Occipital lobe (tissue), 2 donors: Measurements from ENCODE around the gene FNTB. TPM values are rescaled to one million over a fixed set of nuclear protein-coding genes. Genes with fewer than 3 reads are reported as not detected.
A peak's percentile ranks its signal among the peaks of the same experiment; 100 is the strongest.
"Not testable (repeated sequence)": the region's sequence is repeated elsewhere in the genome, so short reads cannot be mapped to it uniquely, and the experiment has no call there.

Experiments
- DNase-seq: peaks from one replicate; lab custom pipeline; 2025; lab: John Stamatoyannopoulos, UW
- total RNA-seq: library from RNA; depleted of rRNA; stranded (reverse); fragments of >200 nt; gene quantifications from one replicate; pipeline ENCODE4 v1.2.3, GENCODE V29; 2014

The FNTB gene
- total RNA-seq, 1 donor from 2014 or later: 6.2 TPM

DNA sequence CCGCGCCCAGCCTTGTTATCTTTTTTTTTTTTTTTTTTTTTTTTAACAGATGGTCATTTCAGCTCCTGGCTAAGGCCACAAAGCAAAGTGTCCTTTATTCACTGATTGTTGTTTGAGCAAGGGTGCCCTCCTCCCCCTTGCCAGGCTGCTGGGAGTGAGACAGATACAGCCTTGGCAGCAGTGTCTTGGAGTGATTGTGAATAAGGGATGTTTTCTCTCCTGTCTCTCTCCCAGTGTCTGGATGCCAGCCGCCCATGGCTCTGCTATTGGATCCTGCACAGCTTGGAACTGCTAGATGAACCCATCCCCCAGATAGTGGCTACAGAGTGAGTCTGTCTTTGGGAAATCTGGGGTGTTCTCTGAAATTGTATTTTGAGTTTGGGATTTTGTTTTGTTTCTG is 28.7 kb downstream of the FNTB start:
- DNase-seq: peak; percentile 51

DNA sequence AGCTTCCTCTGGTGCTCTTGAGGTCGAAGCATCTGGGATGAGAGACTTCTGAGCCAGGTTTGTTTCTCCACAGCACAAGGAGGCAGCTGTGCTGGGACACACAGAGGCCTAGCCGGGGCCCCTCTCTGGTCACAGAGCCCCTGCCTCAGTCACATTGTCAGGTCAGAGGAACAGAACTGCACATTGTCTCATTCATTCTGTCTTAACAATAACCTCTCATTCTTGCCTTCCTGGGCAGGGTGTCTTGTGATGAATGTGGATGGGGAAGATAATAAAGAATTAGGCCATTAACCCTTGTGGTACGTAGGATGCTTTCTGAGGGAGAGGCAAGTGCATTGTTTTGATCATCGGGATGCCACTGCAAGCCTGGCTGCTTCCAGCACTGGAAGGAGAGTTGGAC is 29.8 kb downstream of the FNTB start:
- no peak for DNase-seq

GRCh38 chr14:65019944-65020566 is 33.4 kb downstream of the FNTB start:
- DNase-seq: peak; percentile 18

- no peak for DNase-seq
These were observed 38.3 kb downstream of the FNTB start for GRCh38 chr14:65024957-65025356.

DNA sequence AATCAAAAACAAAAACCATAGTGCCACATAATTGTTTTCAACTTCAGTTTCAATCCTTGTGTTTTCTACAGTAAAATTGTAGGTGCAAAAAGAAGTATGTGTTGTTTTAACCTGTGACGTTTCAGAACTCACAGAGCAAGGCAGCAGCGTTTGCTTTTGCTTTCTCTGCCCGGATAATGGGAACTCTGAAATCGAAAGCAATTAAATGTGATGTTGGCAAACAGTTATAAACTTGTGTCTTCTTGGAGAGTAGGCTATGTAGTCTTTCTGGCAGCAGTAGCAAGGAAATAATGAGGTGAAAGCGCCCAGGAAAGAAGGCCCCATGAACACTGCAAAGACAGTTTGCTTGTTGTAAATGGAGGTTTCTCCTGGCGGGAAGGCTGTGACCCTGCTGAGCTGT is 39.1 kb downstream of the FNTB start:
- DNase-seq: no peak

DNA sequence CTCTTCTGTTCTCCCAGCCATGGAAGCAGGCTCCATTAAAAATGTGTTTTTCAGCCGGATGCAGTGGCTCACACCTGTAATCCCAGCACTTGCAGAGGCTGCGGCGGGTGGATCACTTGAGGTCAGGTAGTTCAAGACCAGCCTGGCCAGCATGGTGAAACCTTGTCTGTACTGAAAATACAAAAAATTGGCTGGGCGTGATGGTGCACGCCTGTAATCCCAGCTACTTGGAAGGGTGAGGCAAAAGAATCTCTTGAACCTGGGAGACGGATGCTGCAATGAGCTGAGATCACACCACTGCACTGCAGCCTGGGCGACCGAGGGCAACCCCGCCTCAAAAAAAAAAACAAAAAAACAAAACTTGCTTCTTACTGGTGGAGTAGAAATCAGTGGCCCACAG is 39.8 kb downstream of the FNTB start:
- DNase-seq: no peak

- no peak for DNase-seq
These were observed 40.6 kb downstream of the FNTB start for GRCh38 chr14:65027127-65027799.

DNA sequence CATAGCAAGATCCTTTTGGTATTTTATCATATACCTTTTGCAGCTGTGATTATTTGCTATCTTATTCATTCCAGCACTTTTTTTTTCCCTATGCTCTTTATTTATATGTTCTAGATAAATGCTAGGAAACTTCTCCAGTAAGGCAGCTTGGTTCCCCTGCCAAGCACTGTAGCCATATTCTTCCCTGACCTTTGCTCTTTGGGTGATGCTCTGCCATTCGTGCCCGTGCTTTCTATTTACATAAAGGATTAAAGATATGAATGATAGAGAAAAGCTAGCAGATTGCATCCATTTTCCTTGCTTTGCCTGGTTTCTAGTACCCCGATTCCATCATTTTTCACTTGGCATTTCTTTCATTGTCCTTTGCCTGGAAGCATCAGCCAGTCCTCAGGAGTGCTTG is 42.2 kb downstream of the FNTB start:
- DNase-seq: no peak

- DNase-seq: not testable (repeated sequence)
These were observed 44.6 kb downstream of the FNTB start for GRCh38 chr14:65031321-65031720.

GRCh38 chr14:65032319-65032718 is 45.6 kb downstream of the FNTB start:
- no peak for DNase-seq

- no peak for DNase-seq
These were observed 46.5 kb downstream of the FNTB start for GRCh38 chr14:65033181-65033580.

GRCh38 chr14:65034021-65034420 is 47.3 kb downstream of the FNTB start:
- no peak for DNase-seq

DNA sequence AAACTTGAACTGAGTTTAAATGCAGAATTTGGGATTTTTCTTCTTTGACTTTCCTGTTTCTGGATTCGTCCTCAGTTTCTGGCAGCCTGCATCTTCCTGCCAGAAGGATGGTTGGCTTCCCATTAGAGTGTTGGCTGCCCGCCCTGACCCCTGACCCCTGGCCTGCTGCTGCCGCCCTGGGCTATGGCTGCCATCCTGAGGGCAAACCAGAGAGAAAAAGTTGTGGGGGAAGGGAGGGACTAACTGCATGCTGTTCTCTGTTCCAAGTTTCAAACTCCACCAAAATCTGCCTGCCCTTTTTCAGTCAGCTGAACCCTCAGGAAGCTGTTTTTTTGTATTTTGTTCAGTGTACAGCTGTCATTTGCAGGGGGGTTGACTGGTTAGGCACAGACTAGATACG is 48.4 kb downstream of the FNTB start:
- DNase-seq: no peak

- DNase-seq: no peak
These were observed 52.3 kb downstream of the FNTB start for GRCh38 chr14:65038966-65039365.

DNA sequence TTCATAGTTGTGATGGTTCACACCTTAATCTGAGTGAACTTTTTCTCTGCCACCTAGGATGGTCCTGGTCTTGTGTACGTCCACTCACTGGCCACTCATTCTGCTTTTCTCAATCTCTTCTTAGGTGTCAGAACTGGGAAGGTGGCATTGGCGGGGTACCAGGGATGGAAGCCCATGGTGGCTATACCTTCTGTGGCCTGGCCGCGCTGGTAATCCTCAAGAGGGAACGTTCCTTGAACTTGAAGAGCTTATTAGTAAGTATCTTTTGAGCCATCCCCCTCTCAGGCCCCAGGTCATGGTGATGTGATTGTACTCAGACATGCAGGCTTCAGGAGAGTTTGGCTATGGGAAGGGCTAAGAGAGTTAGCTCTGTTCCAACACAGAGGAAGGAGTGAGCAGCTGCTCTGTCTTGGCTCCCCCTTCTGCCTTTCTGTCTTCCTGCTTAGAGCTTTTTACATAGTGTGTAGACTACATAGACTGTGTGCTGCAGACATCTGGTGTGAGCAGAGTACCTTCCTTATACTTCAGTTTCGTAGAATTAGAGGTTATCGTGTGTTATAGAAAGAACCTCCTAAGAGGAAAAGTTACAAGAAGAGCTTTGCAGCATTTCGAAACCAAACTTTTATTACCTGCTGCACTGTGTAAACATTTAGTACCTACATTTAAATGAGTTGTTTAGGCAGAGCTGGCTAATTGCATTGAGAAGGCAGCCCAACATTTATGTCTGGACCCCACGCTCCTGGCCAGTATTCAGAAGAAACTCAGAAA is 54.2 kb downstream of the FNTB start:
- DNase-seq: no peak

- DNase-seq: no peak
These were observed 54.8 kb downstream of the FNTB start for GRCh38 chr14:65041434-65041915.

GRCh38 chr14:65042296-65042695 is 55.6 kb downstream of the FNTB start:
- no peak for DNase-seq

DNA sequence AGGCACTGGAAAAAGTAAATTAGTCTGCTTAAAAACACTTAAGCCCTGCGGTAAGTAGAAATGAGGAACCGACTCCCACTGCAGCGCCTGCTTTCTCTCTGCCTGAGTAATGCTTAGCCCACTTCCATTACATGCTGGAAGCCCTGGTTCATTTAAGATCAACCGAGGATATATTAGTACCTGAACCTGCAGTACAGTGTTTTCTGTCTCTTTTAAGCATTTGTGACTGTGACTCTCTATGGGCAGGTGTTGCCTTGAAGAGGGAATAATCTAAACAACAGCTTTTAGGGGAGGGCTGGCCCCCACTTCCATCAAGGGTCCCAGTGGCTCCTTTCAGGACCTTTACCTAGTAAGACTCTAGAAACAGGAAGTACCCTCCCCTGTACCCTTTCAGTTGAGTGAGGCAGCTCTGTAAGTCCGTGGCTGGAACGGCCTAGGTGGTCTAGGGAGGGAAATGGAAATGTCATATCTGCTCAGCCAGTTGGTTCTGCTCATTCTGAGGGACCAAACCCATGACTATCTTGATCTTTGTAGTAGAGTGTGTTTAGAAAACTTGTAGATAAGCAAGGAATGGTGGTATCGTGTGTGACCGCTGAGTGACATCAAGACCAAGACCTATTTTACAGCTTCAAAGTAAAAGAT is 56.2 kb downstream of the FNTB start:
- no peak for DNase-seq

DNA sequence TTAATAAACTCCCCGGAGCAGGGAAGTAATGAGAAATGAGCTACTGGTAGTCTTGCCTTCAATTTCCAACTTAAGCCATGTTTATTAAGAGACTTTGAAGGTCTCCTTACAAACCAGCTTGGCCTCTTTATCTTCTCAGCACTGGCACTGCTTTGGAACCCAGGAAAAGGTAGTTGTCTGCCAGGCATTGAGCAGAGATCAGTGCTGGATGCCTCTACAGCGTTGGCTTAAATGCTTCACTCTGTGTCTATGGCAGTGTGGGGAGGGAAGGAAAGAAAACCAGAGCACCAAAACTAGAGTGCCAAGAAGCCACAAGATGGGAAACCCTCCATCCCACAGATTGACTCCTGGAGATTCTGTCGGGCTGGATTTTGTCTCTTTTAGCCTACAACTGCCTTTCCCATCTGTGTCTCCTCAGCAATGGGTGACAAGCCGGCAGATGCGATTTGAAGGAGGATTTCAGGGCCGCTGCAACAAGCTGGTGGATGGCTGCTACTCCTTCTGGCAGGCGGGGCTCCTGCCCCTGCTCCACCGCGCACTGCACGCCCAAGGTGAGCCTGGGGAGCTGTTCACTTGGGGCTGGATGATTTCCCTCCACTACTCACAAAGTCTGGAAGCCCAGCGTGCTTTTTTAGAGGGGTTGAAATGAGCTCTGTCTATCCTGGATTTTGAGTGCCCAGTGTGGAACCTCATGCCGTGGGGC is 57.3 kb downstream of the FNTB start:
- no peak for DNase-seq

GRCh38 chr14:65044596-65044959 is 57.9 kb downstream of the FNTB start:
- DNase-seq: no peak

DNA sequence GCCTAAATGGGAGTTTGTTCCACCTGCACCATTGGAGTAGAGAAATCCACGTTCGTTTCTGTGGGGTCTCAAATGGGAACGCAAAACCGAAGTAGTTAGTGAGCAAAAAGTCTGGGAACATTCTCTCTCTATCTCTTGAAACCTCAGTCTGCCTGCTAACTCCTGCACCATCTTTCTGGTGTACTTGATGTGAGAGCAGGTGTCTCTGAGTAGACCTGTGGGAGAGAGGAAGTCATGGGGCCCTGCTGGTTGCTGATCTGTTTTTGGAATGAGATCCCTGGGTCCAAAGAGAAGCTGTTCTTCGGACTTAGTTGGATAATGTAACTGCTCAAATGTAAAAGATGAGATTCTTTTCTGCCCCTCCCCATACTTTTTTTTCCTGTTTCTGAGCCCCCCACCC is 58.3 kb downstream of the FNTB start:
- DNase-seq: no peak

DNA sequence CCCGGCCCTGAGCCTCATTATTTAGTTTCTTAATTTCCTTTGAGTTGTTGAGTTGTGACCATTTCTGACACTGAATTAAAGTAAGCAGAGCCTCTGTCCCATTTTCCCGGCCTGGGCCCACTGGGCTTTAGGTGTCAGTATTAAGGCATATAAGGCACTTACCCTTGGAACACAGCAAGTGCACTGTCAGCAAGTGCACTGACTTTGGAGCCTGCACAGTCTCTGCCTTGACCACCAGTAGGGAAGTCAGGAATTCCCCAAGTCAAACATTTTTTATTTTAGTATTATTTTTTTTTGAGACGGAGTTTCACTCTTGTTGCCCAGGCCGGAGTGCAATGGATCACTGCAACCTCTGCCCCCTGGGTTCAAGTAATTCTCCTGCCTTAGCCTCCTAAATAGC is 59.0 kb downstream of the FNTB start:
- DNase-seq: no peak
